Measurements from ENCODE around the gene COL8A1.

COL8A1 gene

GRCh38 chr3:99665017-99665416 lies 26.6 kb downstream of the COL8A1 start:
- ATAC-seq, result no peak
- TF ChIP-seq CSDC2 (CRISPR knock-in tag; IDR thresholded peaks at IDR 0.05) (no peak), ZC3H10 (CRISPR knock-in tag; IDR thresholded peaks at IDR 0.05) (no peak), PPARA (CRISPR knock-in tag; IDR thresholded peaks at IDR 0.05; ENCODE audit: borderline replicate concordance) (no peak), ZNF565 (CRISPR knock-in tag; conservative IDR thresholded peaks at IDR 0.05; ENCODE audit: low read depth) (no peak), ESRRG (CRISPR knock-in tag; IDR thresholded peaks at IDR 0.05) (no peak), RARB (CRISPR knock-in tag; IDR thresholded peaks at IDR 0.05) (no peak), ZNF70 (CRISPR knock-in tag; IDR thresholded peaks at IDR 0.05) (no peak), OSR1 (CRISPR knock-in tag; IDR thresholded peaks at IDR 0.05) (no peak), GLIS3 (CRISPR knock-in tag; IDR thresholded peaks at IDR 0.05) (no peak), TSHZ2 (CRISPR knock-in tag; IDR thresholded peaks at IDR 0.05) (no peak), SNAI2 (CRISPR knock-in tag; IDR thresholded peaks at IDR 0.05) (no peak), TCF4 (CRISPR knock-in tag; IDR thresholded peaks at IDR 0.05; ENCODE audit: borderline replicate concordance) (no peak), ISL1 (CRISPR knock-in tag; IDR thresholded peaks at IDR 0.05) (no peak), TOX (CRISPR knock-in tag; IDR thresholded peaks at IDR 0.05; ENCODE audit: borderline replicate concordance) (no peak), BACH2 (CRISPR knock-in tag; IDR thresholded peaks at IDR 0.05; ENCODE audit: borderline replicate concordance) (no peak), PATZ1 (CRISPR knock-in tag; IDR thresholded peaks at IDR 0.05; ENCODE audit: borderline replicate concordance) (no peak)
- TF ChIP-seq, protein P1, sequence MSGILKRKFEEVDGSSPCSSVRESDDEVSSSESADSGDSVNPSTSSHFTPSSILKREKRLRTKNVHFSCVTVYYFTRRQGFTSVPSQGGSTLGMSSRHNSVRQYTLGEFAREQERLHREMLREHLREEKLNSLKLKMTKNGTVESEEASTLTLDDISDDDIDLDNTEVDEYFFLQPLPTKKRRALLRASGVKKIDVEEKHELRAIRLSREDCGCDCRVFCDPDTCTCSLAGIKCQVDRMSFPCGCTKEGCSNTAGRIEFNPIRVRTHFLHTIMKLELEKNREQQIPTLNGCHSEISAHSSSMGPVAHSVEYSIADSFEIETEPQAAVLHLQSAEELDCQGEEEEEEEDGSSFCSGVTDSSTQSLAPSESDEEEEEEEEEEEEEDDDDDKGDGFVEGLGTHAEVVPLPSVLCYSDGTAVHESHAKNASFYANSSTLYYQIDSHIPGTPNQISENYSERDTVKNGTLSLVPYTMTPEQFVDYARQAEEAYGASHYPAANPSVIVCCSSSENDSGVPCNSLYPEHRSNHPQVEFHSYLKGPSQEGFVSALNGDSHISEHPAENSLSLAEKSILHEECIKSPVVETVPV (CRISPR knock-in tag; IDR thresholded peaks at IDR 0.05), result no peak
- TF ChIP-seq, protein P2, sequence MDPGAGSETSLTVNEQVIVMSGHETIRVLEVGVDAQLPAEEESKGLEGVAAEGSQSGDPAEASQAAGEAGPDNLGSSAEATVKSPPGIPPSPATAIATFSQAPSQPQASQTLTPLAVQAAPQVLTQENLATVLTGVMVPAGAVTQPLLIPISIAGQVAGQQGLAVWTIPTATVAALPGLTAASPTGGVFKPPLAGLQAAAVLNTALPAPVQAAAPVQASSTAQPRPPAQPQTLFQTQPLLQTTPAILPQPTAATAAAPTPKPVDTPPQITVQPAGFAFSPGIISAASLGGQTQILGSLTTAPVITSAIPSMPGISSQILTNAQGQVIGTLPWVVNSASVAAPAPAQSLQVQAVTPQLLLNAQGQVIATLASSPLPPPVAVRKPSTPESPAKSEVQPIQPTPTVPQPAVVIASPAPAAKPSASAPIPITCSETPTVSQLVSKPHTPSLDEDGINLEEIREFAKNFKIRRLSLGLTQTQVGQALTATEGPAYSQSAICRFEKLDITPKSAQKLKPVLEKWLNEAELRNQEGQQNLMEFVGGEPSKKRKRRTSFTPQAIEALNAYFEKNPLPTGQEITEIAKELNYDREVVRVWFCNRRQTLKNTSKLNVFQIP (CRISPR knock-in tag; IDR thresholded peaks at IDR 0.05; ENCODE audit: borderline replicate concordance, low read depth), result no peak

DNA sequence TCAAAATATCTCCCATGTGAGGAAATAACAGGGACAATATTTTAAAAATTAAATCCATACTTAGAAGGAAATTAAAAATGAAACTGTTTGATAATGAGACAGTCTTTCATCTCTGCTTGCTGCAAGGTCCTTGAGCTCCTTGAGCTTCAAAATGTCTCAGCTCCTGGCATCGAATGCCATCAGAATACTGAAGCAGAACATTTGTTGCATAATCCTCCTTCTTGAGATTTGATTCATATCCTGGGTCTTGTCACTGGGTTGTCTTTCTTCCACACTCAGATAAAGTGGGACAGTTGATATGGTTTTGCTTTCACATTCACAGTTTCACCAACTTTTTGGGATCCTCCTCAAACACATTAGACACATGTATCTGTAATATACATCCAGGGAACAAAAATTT lies 27.8 kb downstream of the COL8A1 start:
- no peak for ATAC-seq
- TF ChIP-seq ISL1 (CRISPR knock-in tag; IDR thresholded peaks at IDR 0.05), result no peak
- TF ChIP-seq ESRRG (CRISPR knock-in tag; IDR thresholded peaks at IDR 0.05), result no peak
- TF ChIP-seq, protein P1 (CRISPR knock-in tag; IDR thresholded peaks at IDR 0.05), result no peak
- no peak for TF ChIP-seq BACH2 (CRISPR knock-in tag; IDR thresholded peaks at IDR 0.05; ENCODE audit: borderline replicate concordance)
- no peak for TF ChIP-seq ZC3H10 (CRISPR knock-in tag; IDR thresholded peaks at IDR 0.05)
- TF ChIP-seq ZNF70 (CRISPR knock-in tag; IDR thresholded peaks at IDR 0.05), result no peak

DNA sequence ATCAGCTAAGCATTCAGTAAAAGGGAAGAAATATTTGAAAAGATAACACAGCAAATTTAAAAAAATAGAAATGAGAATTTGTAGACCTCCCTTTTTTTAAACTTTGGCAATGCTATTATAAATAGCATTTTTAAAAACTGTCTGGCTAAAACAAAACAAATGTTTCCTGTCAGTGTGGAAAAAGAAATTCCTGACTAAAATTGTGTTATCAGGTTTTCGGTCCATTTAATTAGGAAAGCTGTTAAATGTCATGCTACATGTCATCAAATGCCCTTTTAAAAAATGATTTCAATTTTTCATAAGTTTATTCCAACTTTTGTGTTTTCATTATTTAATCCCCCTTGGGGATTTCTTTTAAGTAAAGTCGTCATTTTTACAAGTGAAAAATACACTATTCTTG lies 29.6 kb downstream of the COL8A1 start:
- no peak for ATAC-seq
- TF ChIP-seq ARNTL (CRISPR knock-in tag; IDR thresholded peaks at IDR 0.05; ENCODE audit: borderline replicate concordance, low read depth) (no peak), BACH2 (CRISPR knock-in tag; IDR thresholded peaks at IDR 0.05; ENCODE audit: borderline replicate concordance) (no peak), OSR1 (CRISPR knock-in tag; IDR thresholded peaks at IDR 0.05) (no peak), TOX (CRISPR knock-in tag; IDR thresholded peaks at IDR 0.05; ENCODE audit: borderline replicate concordance) (no peak), ZNF8 (CRISPR knock-in tag; IDR thresholded peaks at IDR 0.05) (no peak), GLIS3 (CRISPR knock-in tag; IDR thresholded peaks at IDR 0.05) (no peak), ZFP3 (CRISPR knock-in tag; IDR thresholded peaks at IDR 0.05) (no peak), ZC3H10 (CRISPR knock-in tag; IDR thresholded peaks at IDR 0.05) (no peak), SNAI2 (CRISPR knock-in tag; IDR thresholded peaks at IDR 0.05) (no peak), TSHZ2 (CRISPR knock-in tag; IDR thresholded peaks at IDR 0.05) (no peak), CSDC2 (CRISPR knock-in tag; IDR thresholded peaks at IDR 0.05) (no peak)
- TF ChIP-seq, protein P1 (CRISPR knock-in tag; IDR thresholded peaks at IDR 0.05), result no peak
- TF ChIP-seq, protein P3, sequence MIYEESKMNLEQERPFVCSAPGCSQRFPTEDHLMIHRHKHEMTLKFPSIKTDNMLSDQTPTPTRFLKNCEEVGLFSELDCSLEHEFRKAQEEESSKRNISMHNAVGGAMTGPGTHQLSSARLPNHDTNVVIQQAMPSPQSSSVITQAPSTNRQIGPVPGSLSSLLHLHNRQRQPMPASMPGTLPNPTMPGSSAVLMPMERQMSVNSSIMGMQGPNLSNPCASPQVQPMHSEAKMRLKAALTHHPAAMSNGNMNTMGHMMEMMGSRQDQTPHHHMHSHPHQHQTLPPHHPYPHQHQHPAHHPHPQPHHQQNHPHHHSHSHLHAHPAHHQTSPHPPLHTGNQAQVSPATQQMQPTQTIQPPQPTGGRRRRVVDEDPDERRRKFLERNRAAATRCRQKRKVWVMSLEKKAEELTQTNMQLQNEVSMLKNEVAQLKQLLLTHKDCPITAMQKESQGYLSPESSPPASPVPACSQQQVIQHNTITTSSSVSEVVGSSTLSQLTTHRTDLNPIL (CRISPR knock-in tag; IDR thresholded peaks at IDR 0.05; ENCODE audit: low read depth), result no peak

All from SK-N-SH treated with all-trans-retinoic acid at 6 μM for 48 hours (cell line).